ENCODE results near the gene KRTAP10-2. TPM values are rescaled to one million over a fixed set of nuclear protein-coding genes. Genes with fewer than 3 reads are reported as not detected.
"Not testable (repeated sequence)": the region's sequence is repeated elsewhere in the genome, so short reads cannot be mapped to it uniquely, and the experiment has no call there.

Gene KRTAP10-2
- total RNA-seq, 1 donor from 2014 or later = not detected

- peaks cover 4% of the 10 kb centered on the region for H3K9me3 Mint-ChIP-seq (ENCODE audit: unreplicated experiment)
- peaks cover 9% of the 10 kb centered on the region for H3K27me3 Mint-ChIP-seq (ENCODE audit: unreplicated experiment)
- no peak within 1 kb of the TSS for H3K4me3 Mint-ChIP-seq (ENCODE audit: unreplicated experiment)
- TF ChIP-seq, protein P1, sequence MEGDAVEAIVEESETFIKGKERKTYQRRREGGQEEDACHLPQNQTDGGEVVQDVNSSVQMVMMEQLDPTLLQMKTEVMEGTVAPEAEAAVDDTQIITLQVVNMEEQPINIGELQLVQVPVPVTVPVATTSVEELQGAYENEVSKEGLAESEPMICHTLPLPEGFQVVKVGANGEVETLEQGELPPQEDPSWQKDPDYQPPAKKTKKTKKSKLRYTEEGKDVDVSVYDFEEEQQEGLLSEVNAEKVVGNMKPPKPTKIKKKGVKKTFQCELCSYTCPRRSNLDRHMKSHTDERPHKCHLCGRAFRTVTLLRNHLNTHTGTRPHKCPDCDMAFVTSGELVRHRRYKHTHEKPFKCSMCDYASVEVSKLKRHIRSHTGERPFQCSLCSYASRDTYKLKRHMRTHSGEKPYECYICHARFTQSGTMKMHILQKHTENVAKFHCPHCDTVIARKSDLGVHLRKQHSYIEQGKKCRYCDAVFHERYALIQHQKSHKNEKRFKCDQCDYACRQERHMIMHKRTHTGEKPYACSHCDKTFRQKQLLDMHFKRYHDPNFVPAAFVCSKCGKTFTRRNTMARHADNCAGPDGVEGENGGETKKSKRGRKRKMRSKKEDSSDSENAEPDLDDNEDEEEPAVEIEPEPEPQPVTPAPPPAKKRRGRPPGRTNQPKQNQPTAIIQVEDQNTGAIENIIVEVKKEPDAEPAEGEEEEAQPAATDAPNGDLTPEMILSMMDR (IDR thresholded peaks at IDR 0.05; ENCODE audit: unreplicated experiment) = no peak
- H3K27ac Mint-ChIP-seq (ENCODE audit: unreplicated experiment) = no peak within 1 kb of the TSS
- DNase-seq (ENCODE audit: low spot score) = no peak
- no peaks in the 10 kb centered on the region for H3K36me3 Mint-ChIP-seq (ENCODE audit: low read depth, unreplicated experiment)
- peaks cover 4% of the 10 kb centered on the region for H3K4me1 Mint-ChIP-seq (ENCODE audit: unreplicated experiment)
Measured at GRCh38 chr21:44558695-44559094, 7.4 kb upstream of the KRTAP10-2 start, which contains the start of gene KRTAP10-3. KRTAP10-3 (minus strand) TSS chr21:44558795; CDS start chr21:44558715, 80 bp downstream.

DNA sequence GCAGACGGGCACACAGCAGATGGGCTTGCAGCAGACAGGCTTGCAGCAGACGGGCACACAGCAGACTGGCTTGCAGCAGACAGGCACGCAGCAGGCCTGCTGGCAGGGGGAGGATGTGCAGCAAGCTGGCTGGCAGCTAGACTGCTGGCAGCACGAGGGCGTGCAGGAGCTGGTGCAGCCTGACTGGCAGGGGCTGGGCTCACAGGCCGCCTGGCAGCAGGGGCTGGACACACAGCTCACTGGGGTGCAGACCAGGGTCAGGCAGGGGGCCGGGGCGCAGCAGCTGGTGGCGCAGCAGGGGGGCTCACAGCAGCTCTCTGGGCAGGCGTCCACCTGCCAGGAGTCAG, 7.0 kb upstream of the KRTAP10-2 start:
- not testable (repeated sequence) for H3K4me3 Mint-ChIP-seq (ENCODE audit: unreplicated experiment)

GRCh38 chr21:44557491-44558328, 6.4 kb upstream of the KRTAP10-2 start:
- TF ChIP-seq, protein P1 (IDR thresholded peaks at IDR 0.05; ENCODE audit: unreplicated experiment) = no peak
- H3K36me3 Mint-ChIP-seq (ENCODE audit: low read depth, unreplicated experiment) = no peaks in the 10 kb centered on the region
- H3K4me1 Mint-ChIP-seq (ENCODE audit: unreplicated experiment) = peaks cover 4% of the 10 kb centered on the region
- H3K9me3 Mint-ChIP-seq (ENCODE audit: unreplicated experiment) = peaks cover 4% of the 10 kb centered on the region
- H3K27me3 Mint-ChIP-seq (ENCODE audit: unreplicated experiment) = peaks cover 9% of the 10 kb centered on the region
- no peak overlapping the region for H3K4me3 Mint-ChIP-seq (ENCODE audit: unreplicated experiment)
- DNase-seq (ENCODE audit: low spot score) = no peak
- H3K27ac Mint-ChIP-seq (ENCODE audit: unreplicated experiment) = no peak overlapping the region

More for the DNA sequence above, 7.0 kb upstream of the KRTAP10-2 start:
- not testable (repeated sequence) for H3K9me3 Mint-ChIP-seq (ENCODE audit: unreplicated experiment); H3K27me3 Mint-ChIP-seq (ENCODE audit: unreplicated experiment); H3K27ac Mint-ChIP-seq (ENCODE audit: unreplicated experiment); DNase-seq (ENCODE audit: low spot score); H3K4me1 Mint-ChIP-seq (ENCODE audit: unreplicated experiment); H3K36me3 Mint-ChIP-seq (ENCODE audit: low read depth, unreplicated experiment)

DNA sequence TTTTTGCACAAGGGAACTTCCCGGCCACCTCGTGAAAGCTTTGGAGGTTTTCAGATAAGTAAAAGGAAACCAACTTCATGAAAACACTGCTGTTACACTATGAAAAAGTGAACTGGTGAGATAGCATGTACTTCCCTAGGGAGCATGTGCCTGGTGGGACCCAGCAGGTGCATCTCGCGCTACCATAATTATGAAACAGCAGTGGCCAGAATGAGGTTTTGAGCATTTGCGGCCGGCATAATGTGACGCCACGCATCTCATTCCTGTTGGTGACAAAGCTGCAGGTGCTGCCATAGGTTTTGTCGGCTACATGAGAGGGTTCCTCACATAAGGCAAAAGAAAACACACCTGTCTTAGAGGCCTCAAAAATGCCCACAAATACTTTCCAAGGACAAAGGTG, 5.6 kb upstream of the KRTAP10-2 start:
- Mint-ChIP-seq H3K36me3 (ENCODE audit: low read depth, unreplicated experiment) (no peaks in the 10 kb centered on the region), H3K4me3 (ENCODE audit: unreplicated experiment) (no peak overlapping the region), H3K9me3 (ENCODE audit: unreplicated experiment) (no peaks in the 10 kb centered on the region), H3K27me3 (ENCODE audit: unreplicated experiment) (peaks cover 7% of the 10 kb centered on the region), H3K27ac (ENCODE audit: unreplicated experiment) (no peak overlapping the region), H3K4me1 (ENCODE audit: unreplicated experiment) (peaks cover 4% of the 10 kb centered on the region)
- DNase-seq (ENCODE audit: low spot score) = no peak
- TF ChIP-seq, protein P1 (IDR thresholded peaks at IDR 0.05; ENCODE audit: unreplicated experiment) = no peak

- TF ChIP-seq, protein P1 (IDR thresholded peaks at IDR 0.05; ENCODE audit: unreplicated experiment) = no peak
- peaks cover 4% of the 10 kb centered on the region for H3K4me1 Mint-ChIP-seq (ENCODE audit: unreplicated experiment)
- no peak for DNase-seq (ENCODE audit: low spot score)
Measured at GRCh38 chr21:44555200-44555875, 4.0 kb upstream of the KRTAP10-2 start.

More at GRCh38 chr21:44555200-44555875, 4.0 kb upstream of the KRTAP10-2 start:
- no peaks in the 10 kb centered on the region for H3K9me3 Mint-ChIP-seq (ENCODE audit: unreplicated experiment)
- H3K4me3 Mint-ChIP-seq (ENCODE audit: unreplicated experiment) = no peak overlapping the region
- H3K27ac Mint-ChIP-seq (ENCODE audit: unreplicated experiment) = no peak overlapping the region
- no peaks in the 10 kb centered on the region for H3K36me3 Mint-ChIP-seq (ENCODE audit: low read depth, unreplicated experiment)
- H3K27me3 Mint-ChIP-seq (ENCODE audit: unreplicated experiment) = peaks cover 9% of the 10 kb centered on the region

Measured in endothelial cell (in vitro differentiated cells).